ENCODE results near the gene INPP4B.
A peak's percentile ranks its signal among the peaks of the same experiment; 100 is the strongest.
"Not testable (repeated sequence)": the region's sequence is repeated elsewhere in the genome, so short reads cannot be mapped to it uniquely, and the experiment has no call there.

The INPP4B gene

GRCh38 chr4:142824368-142824767, 21.7 kb downstream of the INPP4B start:
- DNase-seq (ENCODE audit: low read depth), result no peak

GRCh38 chr4:142823796-142824195, 22.3 kb downstream of the INPP4B start:
- DNase-seq (ENCODE audit: low read depth), result no peak

GRCh38 chr4:142818476-142818875, 27.6 kb downstream of the INPP4B start:
- DNase-seq (ENCODE audit: low read depth), result no peak

GRCh38 chr4:142818031-142818430, 28.1 kb downstream of the INPP4B start:
- DNase-seq (ENCODE audit: low read depth), result no peak

- DNase-seq (ENCODE audit: low read depth), result peak; percentile 30
Measured at GRCh38 chr4:142817442-142817841, 28.7 kb downstream of the INPP4B start.

- DNase-seq (ENCODE audit: low read depth), result peak; percentile 4
Measured at GRCh38 chr4:142815834-142816233, 30.3 kb downstream of the INPP4B start.

- DNase-seq (ENCODE audit: low read depth), result no peak
Measured at GRCh38 chr4:142813388-142813787, 32.7 kb downstream of the INPP4B start.

GRCh38 chr4:142812091-142812490, 34.0 kb downstream of the INPP4B start:
- no peak for DNase-seq (ENCODE audit: low read depth)

- DNase-seq (ENCODE audit: low read depth), result no peak
Measured at GRCh38 chr4:142811034-142811433, 35.1 kb downstream of the INPP4B start.

GRCh38 chr4:142809559-142809958, 36.5 kb downstream of the INPP4B start:
- no peak for DNase-seq (ENCODE audit: low read depth)

- DNase-seq (ENCODE audit: low read depth), result not testable (repeated sequence)
Measured at GRCh38 chr4:142803879-142804278, 42.2 kb downstream of the INPP4B start.

GRCh38 chr4:142801966-142802365, 44.1 kb downstream of the INPP4B start:
- DNase-seq (ENCODE audit: low read depth), result no peak

- no peak for DNase-seq (ENCODE audit: low read depth)
Measured at GRCh38 chr4:142781114-142781513, 65.0 kb downstream of the INPP4B start.

- no peak for DNase-seq (ENCODE audit: low read depth)
Measured at GRCh38 chr4:142778900-142779299, 67.2 kb downstream of the INPP4B start.

- DNase-seq (ENCODE audit: low read depth), result no peak
Measured at GRCh38 chr4:142778430-142778829, 67.7 kb downstream of the INPP4B start.

- DNase-seq (ENCODE audit: low read depth), result no peak
Measured at GRCh38 chr4:142777045-142777743, 68.9 kb downstream of the INPP4B start.

GRCh38 chr4:142776026-142776425, 70.1 kb downstream of the INPP4B start:
- no peak for DNase-seq (ENCODE audit: low read depth)

- DNase-seq (ENCODE audit: low read depth), result no peak
Measured at GRCh38 chr4:142773505-142773904, 72.6 kb downstream of the INPP4B start.

GRCh38 chr4:142762280-142762679, 83.8 kb downstream of the INPP4B start:
- DNase-seq (ENCODE audit: low read depth), result no peak

- DNase-seq (ENCODE audit: low read depth), result no peak
Measured at GRCh38 chr4:142752202-142752786, 93.8 kb downstream of the INPP4B start.

GRCh38 chr4:142743121-142743825, 102.8 kb downstream of the INPP4B start:
- no peak for DNase-seq (ENCODE audit: low read depth)

- no peak for DNase-seq (ENCODE audit: low read depth)
Measured at GRCh38 chr4:142741995-142742394, 104.1 kb downstream of the INPP4B start.

GRCh38 chr4:142728233-142728632, 117.9 kb downstream of the INPP4B start:
- DNase-seq (ENCODE audit: low read depth), result no peak
